Measurements from ENCODE around the gene PFKFB2. TPM values are rescaled to one million over a fixed set of nuclear protein-coding genes. Genes with fewer than 3 reads are reported as not detected.
A peak's percentile ranks its signal among the peaks of the same experiment; 100 is the strongest.

PFKFB2 gene
- total RNA-seq, 1 donor = 14.5 TPM

GRCh38 chr1:207026104-207026534, 27.0 kb upstream of the PFKFB2 start:
- Histone ChIP-seq H2AFZ (ENCODE audit: low read length) (no peak overlapping the region), H3K27ac (ENCODE audit: low read depth, low read length) (peak overlapping the region; percentile 70), H3K27me3 (ENCODE audit: insufficient read depth, low read length) (no peaks in the 10 kb centered on the region), H3K9me3 (ENCODE audit: low read depth, low read length) (no peaks in the 10 kb centered on the region), H4K20me1 (ENCODE audit: insufficient read depth, low read length) (no peaks in the 10 kb centered on the region), H3K36me3 (ENCODE audit: insufficient read depth, low read length) (no peaks in the 10 kb centered on the region), H3K4me2 (ENCODE audit: insufficient read depth, low read length) (peak overlapping the region; percentile 60), H3K4me3 (ENCODE audit: insufficient read depth, low read length) (no peak overlapping the region), H3K79me2 (ENCODE audit: insufficient read depth, low read length) (no peaks in the 10 kb centered on the region), H3K4me1 (ENCODE audit: insufficient read depth, low read length) (peaks cover 39% of the 10 kb centered on the region)
- TF ChIP-seq, protein P1, sequence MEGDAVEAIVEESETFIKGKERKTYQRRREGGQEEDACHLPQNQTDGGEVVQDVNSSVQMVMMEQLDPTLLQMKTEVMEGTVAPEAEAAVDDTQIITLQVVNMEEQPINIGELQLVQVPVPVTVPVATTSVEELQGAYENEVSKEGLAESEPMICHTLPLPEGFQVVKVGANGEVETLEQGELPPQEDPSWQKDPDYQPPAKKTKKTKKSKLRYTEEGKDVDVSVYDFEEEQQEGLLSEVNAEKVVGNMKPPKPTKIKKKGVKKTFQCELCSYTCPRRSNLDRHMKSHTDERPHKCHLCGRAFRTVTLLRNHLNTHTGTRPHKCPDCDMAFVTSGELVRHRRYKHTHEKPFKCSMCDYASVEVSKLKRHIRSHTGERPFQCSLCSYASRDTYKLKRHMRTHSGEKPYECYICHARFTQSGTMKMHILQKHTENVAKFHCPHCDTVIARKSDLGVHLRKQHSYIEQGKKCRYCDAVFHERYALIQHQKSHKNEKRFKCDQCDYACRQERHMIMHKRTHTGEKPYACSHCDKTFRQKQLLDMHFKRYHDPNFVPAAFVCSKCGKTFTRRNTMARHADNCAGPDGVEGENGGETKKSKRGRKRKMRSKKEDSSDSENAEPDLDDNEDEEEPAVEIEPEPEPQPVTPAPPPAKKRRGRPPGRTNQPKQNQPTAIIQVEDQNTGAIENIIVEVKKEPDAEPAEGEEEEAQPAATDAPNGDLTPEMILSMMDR (IDR thresholded peaks at IDR 0.05; ENCODE audit: extremely low read depth, low read depth, low read length) = no peak
- peak; percentile 31 for DNase-seq (ENCODE audit: insufficient read length, low spot score, missing footprints)

GRCh38 chr1:207027206-207027777, 25.8 kb upstream of the PFKFB2 start:
- no peaks in the 10 kb centered on the region for H3K36me3 ChIP-seq (ENCODE audit: insufficient read depth, low read length)
- H3K4me2 ChIP-seq (ENCODE audit: insufficient read depth, low read length) = peak overlapping the region; percentile 60

DNA sequence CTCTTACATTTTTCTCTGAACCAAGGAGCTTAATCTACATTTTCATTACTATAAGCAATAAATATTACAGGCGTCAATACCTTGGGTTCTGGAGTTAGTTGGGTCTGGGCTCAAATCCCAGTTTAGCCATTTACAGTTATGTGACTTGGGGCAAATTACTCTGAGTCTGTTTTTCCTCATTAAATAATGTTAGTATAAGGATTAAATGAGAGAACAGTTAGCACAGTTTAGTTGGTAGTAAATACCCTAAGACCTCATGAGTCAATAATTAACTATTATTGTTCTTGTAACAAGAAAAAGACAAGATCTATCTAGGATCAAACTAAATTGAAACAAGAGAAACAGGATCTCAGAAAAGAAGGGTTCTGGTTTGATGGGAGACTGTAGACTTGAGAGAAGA, 25.2 kb upstream of the PFKFB2 start:
- no peaks in the 10 kb centered on the region for H3K9me3 ChIP-seq (ENCODE audit: low read depth, low read length)
- no peaks in the 10 kb centered on the region for H3K79me2 ChIP-seq (ENCODE audit: insufficient read depth, low read length)
- peaks cover 31% of the 10 kb centered on the region for H3K4me1 ChIP-seq (ENCODE audit: insufficient read depth, low read length)
- H3K36me3 ChIP-seq (ENCODE audit: insufficient read depth, low read length) = no peaks in the 10 kb centered on the region
- H3K4me2 ChIP-seq (ENCODE audit: insufficient read depth, low read length) = no peak overlapping the region
- no peak for DNase-seq (ENCODE audit: insufficient read length, low spot score, missing footprints)
- no peaks in the 10 kb centered on the region for H4K20me1 ChIP-seq (ENCODE audit: insufficient read depth, low read length)
- no peaks in the 10 kb centered on the region for H3K27me3 ChIP-seq (ENCODE audit: insufficient read depth, low read length)
- TF ChIP-seq, protein P1 (IDR thresholded peaks at IDR 0.05; ENCODE audit: extremely low read depth, low read depth, low read length) = no peak
- no peak overlapping the region for H3K27ac ChIP-seq (ENCODE audit: low read depth, low read length)
- H3K4me3 ChIP-seq (ENCODE audit: insufficient read depth, low read length) = no peak overlapping the region
- H2AFZ ChIP-seq (ENCODE audit: low read length) = no peak overlapping the region

More at GRCh38 chr1:207027206-207027777, 25.8 kb upstream of the PFKFB2 start:
- Histone ChIP-seq H4K20me1 (ENCODE audit: insufficient read depth, low read length) (no peaks in the 10 kb centered on the region), H3K27me3 (ENCODE audit: insufficient read depth, low read length) (no peaks in the 10 kb centered on the region), H3K4me1 (ENCODE audit: insufficient read depth, low read length) (peaks cover 31% of the 10 kb centered on the region), H3K79me2 (ENCODE audit: insufficient read depth, low read length) (no peaks in the 10 kb centered on the region), H3K9me3 (ENCODE audit: low read depth, low read length) (no peaks in the 10 kb centered on the region), H3K27ac (ENCODE audit: low read depth, low read length) (no peak overlapping the region), H2AFZ (ENCODE audit: low read length) (no peak overlapping the region), H3K4me3 (ENCODE audit: insufficient read depth, low read length) (no peak overlapping the region)
- peak; percentile 81 for DNase-seq (ENCODE audit: insufficient read length, low spot score, missing footprints)
- TF ChIP-seq, protein P1 (IDR thresholded peaks at IDR 0.05; ENCODE audit: extremely low read depth, low read depth, low read length) = no peak

GRCh38 chr1:207028884-207029650, 24.0 kb upstream of the PFKFB2 start:
- H3K36me3 ChIP-seq (ENCODE audit: insufficient read depth, low read length) = no peaks in the 10 kb centered on the region
- no peaks in the 10 kb centered on the region for H3K79me2 ChIP-seq (ENCODE audit: insufficient read depth, low read length)
- no peaks in the 10 kb centered on the region for H3K9me3 ChIP-seq (ENCODE audit: low read depth, low read length)
- H3K4me2 ChIP-seq (ENCODE audit: insufficient read depth, low read length) = no peak overlapping the region
- TF ChIP-seq, protein P1 (IDR thresholded peaks at IDR 0.05; ENCODE audit: extremely low read depth, low read depth, low read length) = no peak
- H3K4me1 ChIP-seq (ENCODE audit: insufficient read depth, low read length) = peaks cover 31% of the 10 kb centered on the region
- no peaks in the 10 kb centered on the region for H3K27me3 ChIP-seq (ENCODE audit: insufficient read depth, low read length)
- DNase-seq (ENCODE audit: insufficient read length, low spot score, missing footprints) = peak; percentile 72
- H4K20me1 ChIP-seq (ENCODE audit: insufficient read depth, low read length) = no peaks in the 10 kb centered on the region
- no peak overlapping the region for H3K27ac ChIP-seq (ENCODE audit: low read depth, low read length)
- H3K4me3 ChIP-seq (ENCODE audit: insufficient read depth, low read length) = no peak overlapping the region
- H2AFZ ChIP-seq (ENCODE audit: low read length) = no peak overlapping the region
